H1 (cell line): ENCODE measurements around the gene CTAGE4. TPM values are rescaled to one million over a fixed set of nuclear protein-coding genes. Genes with fewer than 3 reads are reported as not detected.

Experiments
- CTCF ChIA-PET: fragments of 300-600 bp; sonication (Branson Sonifier 250); formaldehyde crosslinking; loops from one replicate; lab custom pipeline; 2021; ENCODE audit not compliant: partially characterized antibody; lab: Charles Lee
- POLR2A ChIA-PET: fragments of 300-600 bp; sonication (Branson Sonifier 250); formaldehyde crosslinking; loops from one replicate; lab custom pipeline; 2021; ENCODE audit warnings: inconsistent platforms; ENCODE audit not compliant: partially characterized antibody; lab: Charles Lee
- DNase-seq, 2 experiments: peaks; one replicate each; pipeline versions ENCODE4 v3.0.0 to v3.0.0-alpha.2; 2010 to 2022; ENCODE audit warnings: low spot score in 2 of 2, low read depth in 1 of 2, mixed read lengths in 1 of 2
- FAIRE-seq: peaks from 2 replicates; lab custom pipeline; 2011; peaks lifted over from hg19 to GRCh38; lab: Jason Lieb, UNC
- H2AFZ ChIP-seq: 2 replicates; pipeline ENCODE4 v1.8.1; 2012; ENCODE audit warnings: low read length, inconsistent platforms
- H2AK5ac ChIP-seq: 2 replicates; pipeline ENCODE4 v1.6.1; 2013; ENCODE audit warnings: low read depth, low read length
- H2BK120ac ChIP-seq: replicated peaks from 2 replicates; pipeline ENCODE3; 2013; ENCODE audit warnings: low read depth, low read length, inconsistent platforms
- H2BK12ac ChIP-seq: 2 replicates; pipeline ENCODE4 v1.6.1; 2013; ENCODE audit warnings: low read depth, low read length
- H2BK15ac ChIP-seq: 2 replicates; pipeline ENCODE4 v1.6.1; 2013; ENCODE audit warnings: low read length
- H2BK20ac ChIP-seq: 2 replicates; pipeline ENCODE4 v1.6.1; 2013; ENCODE audit warnings: low read length
- H2BK5ac ChIP-seq: 2 replicates; pipeline ENCODE4 v1.6.1; 2013; ENCODE audit warnings: low read depth, low read length
- H3K14ac ChIP-seq: 2 replicates; pipeline ENCODE4 v1.6.1; 2013; ENCODE audit warnings: inconsistent platforms; ENCODE audit not compliant: insufficient read length
- H3K18ac ChIP-seq: 2 replicates; pipeline ENCODE4 v1.6.1; 2013; ENCODE audit warnings: low read length; ENCODE audit errors: extremely low read depth
- H3K23ac ChIP-seq: 2 replicates; pipeline ENCODE4 v1.6.1; 2013; ENCODE audit warnings: inconsistent platforms; ENCODE audit not compliant: insufficient read length
- H3K23me2 ChIP-seq: 2 replicates; pipeline ENCODE4 v1.6.1; 2013; ENCODE audit warnings: low read depth, low read length
- H3K27ac ChIP-seq: 2 replicates; pipeline ENCODE4 v1.6.1; 2011; ENCODE audit warnings: low read depth, low read length, inconsistent platforms
- H3K27me3 ChIP-seq, 4 experiments: replicated peaks in 1 of 4; 1 replicate in 1 of 4; 2 replicates in 3 of 4; pipeline versions ENCODE4 v1.6.1 to v1.8.1; 2011 to 2013; ENCODE audit warnings: low read length in 3 of 4, mild to moderate bottlenecking in 3 of 4, inconsistent platforms in 2 of 4, mixed read lengths in 2 of 4, moderate library complexity in 1 of 4; ENCODE audit not compliant: control insufficient read depth in 3 of 4, insufficient read depth in 3 of 4; ENCODE audit errors: extremely low read depth in 1 of 4
- H3K36me3 ChIP-seq, 4 experiments: 2 replicates each; pipeline versions ENCODE4 v1.6.1 to v1.8.1; 2011 to 2013; ENCODE audit warnings: mild to moderate bottlenecking in 4 of 4, low read length in 3 of 4, moderate library complexity in 2 of 4, control low read depth in 1 of 4, inconsistent platforms in 1 of 4; ENCODE audit not compliant: insufficient read depth in 4 of 4, control insufficient read depth in 2 of 4
- H3K4ac ChIP-seq: replicated peaks from 2 replicates; pipeline ENCODE3; 2013; ENCODE audit warnings: low read length, low read depth, mixed read lengths, inconsistent platforms; ENCODE audit not compliant: insufficient read length
- H3K4me1 ChIP-seq, 4 experiments: replicated peaks in 1 of 4; 1 replicate in 1 of 4; 2 replicates in 3 of 4; pipeline versions ENCODE4 v1.6.1 to v1.8.1; 2011 to 2013; ENCODE audit warnings: low read length in 3 of 4, inconsistent platforms in 2 of 4, mixed read lengths in 1 of 4; ENCODE audit not compliant: insufficient read depth in 4 of 4, control insufficient read depth in 3 of 4
- H3K4me2 ChIP-seq, 2 experiments: 2 replicates each; pipeline versions ENCODE4 v1.6.1 to v1.8.1; 2011 to 2013; ENCODE audit warnings: low read depth in 2 of 2, low read length in 2 of 2, control low read depth in 1 of 2, inconsistent platforms in 1 of 2, mild to moderate bottlenecking in 1 of 2; ENCODE audit not compliant: insufficient read depth in 1 of 2
- H3K4me3 ChIP-seq, 4 experiments: fragments of 200-600, 300-600 bp in 1 of 4; sonication (generic), shearing (Covaris generic), sonication (Bioruptor Twin) in 1 of 4; 2 replicates each; pipeline versions ENCODE4 v1.5.1 to v1.8.1; 2011 to 2016; ENCODE audit warnings: low read length in 4 of 4, low read depth in 3 of 4, control low read depth in 2 of 4, inconsistent platforms in 2 of 4, mild to moderate bottlenecking in 2 of 4, mixed read lengths in 1 of 4, moderate library complexity in 1 of 4; ENCODE audit not compliant: insufficient read depth in 2 of 4; ENCODE audit errors: extremely low read depth in 1 of 4
- H3K56ac ChIP-seq: replicated peaks from 2 replicates; pipeline ENCODE3; 2013; ENCODE audit warnings: low read depth, mild to moderate bottlenecking, mixed read lengths, low read length, inconsistent platforms; ENCODE audit not compliant: insufficient read length
- H3K79me1 ChIP-seq: 2 replicates; pipeline ENCODE4 v1.6.1; 2013; ENCODE audit warnings: low read depth, low read length, control low read depth
- H3K79me2 ChIP-seq, 2 experiments: 2 replicates each; pipeline versions ENCODE4 v1.6.1 to v1.8.1; 2012 to 2013; ENCODE audit warnings: low read length in 2 of 2, mild to moderate bottlenecking in 2 of 2, inconsistent platforms in 1 of 2; ENCODE audit not compliant: insufficient read depth in 2 of 2, control insufficient read depth in 1 of 2
- H3K9ac ChIP-seq, 4 experiments: replicated peaks in 1 of 4; 1 replicate in 1 of 4; 2 replicates in 3 of 4; pipeline versions ENCODE4 v1.6.1 to v1.8.1; 2011 to 2013; ENCODE audit warnings: low read depth in 3 of 4, low read length in 3 of 4, control low read depth in 2 of 4, mild to moderate bottlenecking in 2 of 4, moderate library complexity in 2 of 4, inconsistent platforms in 1 of 4; ENCODE audit errors: extremely low read depth in 1 of 4
- H3K9me3 ChIP-seq, 2 experiments: 2 replicates each; pipeline versions ENCODE4 v1.6.1 to v1.8.1; 2012 to 2013; ENCODE audit warnings: mild to moderate bottlenecking in 2 of 2, moderate library complexity in 2 of 2, control low read depth in 1 of 2, inconsistent platforms in 1 of 2, low read depth in 1 of 2, low read length in 1 of 2, mixed read lengths in 1 of 2; ENCODE audit not compliant: insufficient read depth in 2 of 2
- H4K20me1 ChIP-seq, 2 experiments: replicated peaks in 1 of 2; 2 replicates each; pipeline versions ENCODE3 to v1.8.1; 2011 to 2013; ENCODE audit warnings: inconsistent platforms in 2 of 2, low read length in 2 of 2, mild to moderate bottlenecking in 1 of 2; ENCODE audit not compliant: insufficient read depth in 2 of 2, control insufficient read depth in 1 of 2
- H4K5ac ChIP-seq: 2 replicates; pipeline ENCODE4 v1.6.1; 2013; ENCODE audit warnings: low read length, low read depth, mixed read lengths, inconsistent platforms; ENCODE audit not compliant: insufficient read length
- H4K8ac ChIP-seq: 2 replicates; pipeline ENCODE4 v1.8.0; 2013; ENCODE audit warnings: mild to moderate bottlenecking, moderate library complexity, low read length, inconsistent platforms; ENCODE audit not compliant: insufficient read depth; ENCODE audit errors: extremely low read depth
- H4K91ac ChIP-seq: replicated peaks from 2 replicates; pipeline ENCODE3; 2013; ENCODE audit warnings: low read length, mixed read lengths, inconsistent platforms; ENCODE audit not compliant: insufficient read length
- CBX5 ChIP-seq: fragments of 300-800, 300-1000 bp; sonication (generic); IDR thresholded peaks from 2 replicates; pipeline ENCODE4 v1.7.1; 2016; ENCODE audit warnings: antibody characterized with exemption, low read length, low read depth
- GTF2F1 ChIP-seq: IDR thresholded peaks from 2 replicates; pipeline ENCODE4 v1.6.1; 2012; ENCODE audit warnings: low read depth, low read length, improper control_type of control experiment, borderline replicate concordance
- MAFK ChIP-seq: IDR thresholded peaks from 2 replicates; pipeline ENCODE4 v1.6.1; 2012; ENCODE audit warnings: low read depth, mild to moderate bottlenecking, improper control_type of control experiment, low read length
- POU5F1 ChIP-seq: IDR thresholded peaks from 2 replicates; pipeline ENCODE4 v1.6.1; 2011; ENCODE audit warnings: low read depth, mild to moderate bottlenecking, low read length, moderate library complexity
- RNF2 ChIP-seq: fragments of 200-900, 300-1000 bp; sonication (generic); IDR thresholded peaks from 2 replicates; pipeline ENCODE4 v1.7.1; 2016; ENCODE audit warnings: borderline replicate concordance, low read depth, mild to moderate bottlenecking, antibody characterized with exemption, low read length; ENCODE audit not compliant: poor library complexity, severe bottlenecking; ENCODE audit errors: missing control alignments
- SAP30 ChIP-seq: fragments of 300-600 bp; sonication (generic); IDR thresholded peaks from 2 replicates; pipeline ENCODE4 v1.7.1; 2012; ENCODE audit warnings: low read length, moderate library complexity, mild to moderate bottlenecking, inconsistent platforms; ENCODE audit not compliant: insufficient read depth, insufficient replicate concordance
- SP2 ChIP-seq: IDR thresholded peaks from 2 replicates; pipeline ENCODE4 v1.6.1; 2012; ENCODE audit warnings: mild to moderate bottlenecking, low read length, inconsistent platforms
- WGBS, 2 experiments: shearing (Covaris generic) in 1 of 2; methylation state at CpG; one replicate each; pipeline versions ENCODE4 v1.1.6 to v1.1.7; 2013 to 2015; ENCODE audit warnings: low lambda C conversion rate in 2 of 2, mixed read lengths in 2 of 2, inconsistent platforms in 1 of 2, low coverage in 1 of 2, missing lambda C conversion rate in 1 of 2; ENCODE audit not compliant: insufficient replicate concordance in 2 of 2, insufficient coverage in 1 of 2, insufficient read length in 1 of 2; ENCODE audit errors: extremely low coverage in 1 of 2, missing lambda C conversion rate in 1 of 2; 5-methylcytosine and 5-hydroxymethylcytosine counted together
- polyA plus RNA-seq, 7 experiments: library from polyadenylated mRNA; depleted of rRNA in 3 of 7; stranded (reverse) in 5 of 7; unstranded in 2 of 7; fragments of >200 nt in 5 of 7; fragments of 200-250 nt in 2 of 7; gene quantifications; 1 replicate in 5 of 7; 2 replicates in 1 of 7; 4 replicates in 1 of 7; pipeline versions ENCODE4 v1.2.1 to v1.2.3, GENCODE V29; 2011 to 2013; ENCODE audit warnings: missing spikeins in 2 of 7, mixed read lengths in 2 of 7
- total RNA-seq: library from RNA; stranded (reverse); fragmentation: NEBNext Ultra II Directional; extraction: Animal tissue kit (Norgen Biotek cat#: 25700); gene quantifications from 2 replicates; pipeline ENCODE4 v1.2.1, GENCODE V29; 2021

CTAGE4 gene
- total and polyA plus RNA-seq, 2 of the 8 experiments (the other 6 are each of a cell fraction or from before 2014, with no cell fraction given) = 2.9 to 10.3 TPM

DNA sequence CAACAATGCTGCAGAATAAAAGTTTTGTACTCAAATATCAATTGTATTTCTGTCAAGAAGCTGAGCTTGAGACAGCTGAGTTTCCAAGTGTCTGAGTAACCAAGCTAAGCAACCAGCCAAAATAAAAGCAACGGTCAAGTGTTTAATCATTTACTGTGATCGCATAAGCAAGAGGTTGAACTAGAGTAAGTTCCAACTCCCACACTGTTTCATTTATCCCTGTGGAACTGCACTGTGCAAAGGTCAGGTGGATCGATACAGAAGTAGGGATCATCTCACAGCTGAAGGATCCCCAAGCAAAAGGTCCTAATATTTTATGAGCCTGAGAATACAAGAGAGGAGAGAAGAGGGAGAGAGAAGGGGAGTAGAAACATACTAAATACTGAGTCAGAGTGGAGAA, 38.8 kb upstream of the CTAGE4 start:
- no peak overlapping the region for H4K91ac ChIP-seq
- H2AFZ ChIP-seq = no peak overlapping the region
- H3K9me3 ChIP-seq = peaks cover 3 to 12% of the 10 kb centered on the region in 2 experiments; a peak in 3 of 4 replicates
- TF ChIP-seq SP2 (no peak), POU5F1 (no peak), GTF2F1 (no peak), RNF2 (no peak), CBX5 (no peak), SAP30 (no peak), MAFK (no peak)
- no peak overlapping the region for H3K23ac ChIP-seq
- no peak for DNase-seq
- ChIA-PET CTCF (no interaction called here), POLR2A (no interaction called here)
- 72% methylated on average over 3 of the region's 3 CpGs; no CpG with 5 or more reads in 1 of the 2 experiments for WGBS, 2 experiments
- H2BK120ac ChIP-seq = no peak overlapping the region
- no peak overlapping the region for H3K4ac ChIP-seq
- H2AK5ac ChIP-seq = no peak overlapping the region
- H2BK20ac ChIP-seq = no peak overlapping the region
- no peaks in the 10 kb centered on the region for H4K20me1 ChIP-seq
- H3K4me2 ChIP-seq = no peak overlapping the region
- no peak overlapping the region for H3K14ac ChIP-seq
- no peak overlapping the region for H2BK12ac ChIP-seq
- no peak for FAIRE-seq
- H3K27me3 ChIP-seq = no peaks in the 10 kb centered on the region
- no peak overlapping the region for H3K18ac ChIP-seq
- no peak overlapping the region for H3K4me3 ChIP-seq
- H3K36me3 ChIP-seq = no peaks in the 10 kb centered on the region
- H2BK5ac ChIP-seq = no peak overlapping the region
- no peaks in the 10 kb centered on the region for H3K79me1 ChIP-seq
- H3K27ac ChIP-seq = no peak overlapping the region
- H3K9ac ChIP-seq = no peak overlapping the region
- no peaks in the 10 kb centered on the region for H3K79me2 ChIP-seq
- H3K4me1 ChIP-seq = no peaks in the 10 kb centered on the region
- H4K5ac ChIP-seq = no peak overlapping the region
- no peak overlapping the region for H4K8ac ChIP-seq
- no peak overlapping the region for H3K56ac ChIP-seq
- no peak overlapping the region for H2BK15ac ChIP-seq
- H3K23me2 ChIP-seq = no peaks in the 10 kb centered on the region
